ENCODE data around the gene ZNF419.

Gene ZNF419

GRCh38 chr19:57537953-57538547, 50.5 kb downstream of the ZNF419 start:
- DNase-seq (ENCODE audit: low spot score), result no peak
